Gastroesophageal sphincter (tissue), 3 donors: ENCODE data around the gene YES1.

ENCODE experiments used
- EP300 ChIP-seq: sonication (generic); formaldehyde crosslinking; IDR thresholded peaks from one replicate; pipeline ENCODE4 v1.6.1; 2017; ENCODE audit warnings: antibody characterized with exemption, mild to moderate bottlenecking
- POLR2A ChIP-seq, 2 donors: fragments of 450-650 bp; IDR thresholded peaks; one replicate each; pipeline ENCODE4 v1.6.1; 2017; ENCODE audit warnings: antibody characterized with exemption in 2 of 2, mild to moderate bottlenecking in 2 of 2, moderate library complexity in 1 of 2
- POLR2AphosphoS5 ChIP-seq: sonication (generic); formaldehyde crosslinking; IDR thresholded peaks from one replicate; pipeline ENCODE4 v1.6.1; 2017; ENCODE audit warnings: antibody characterized with exemption
- TF ChIP-seq, protein P1 (sequence below), 4 experiments: fragments of 200-600 bp in 2 of 4; fragments of 450-650 bp in 2 of 4; sonication (generic) in 1 of 4; IDR thresholded peaks; one replicate each; pipeline ENCODE4 v1.5.1; 2017 to 2019; ENCODE audit warnings: antibody characterized with exemption in 4 of 4, mild to moderate bottlenecking in 2 of 4, moderate library complexity in 2 of 4

DNA sequence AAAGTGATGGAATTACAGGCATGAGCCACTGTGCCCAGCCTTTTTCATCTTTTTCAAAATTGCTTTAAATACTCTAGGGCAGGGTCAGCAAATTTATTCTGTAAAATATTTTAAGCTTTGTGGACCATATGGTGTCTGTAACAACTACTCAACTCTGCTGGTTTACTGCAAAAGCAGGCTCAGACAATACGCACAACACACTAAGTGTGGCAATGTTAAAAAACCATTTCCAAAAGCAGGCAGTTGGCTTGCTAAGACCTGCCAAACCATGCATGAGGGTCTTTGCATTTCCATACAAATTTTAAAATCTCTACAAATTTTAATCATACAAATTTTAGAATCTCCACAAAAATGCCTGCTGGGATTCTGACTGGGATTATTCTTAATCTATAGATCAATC, 44.1 kb downstream of the YES1 start:
- TF ChIP-seq, protein P1, sequence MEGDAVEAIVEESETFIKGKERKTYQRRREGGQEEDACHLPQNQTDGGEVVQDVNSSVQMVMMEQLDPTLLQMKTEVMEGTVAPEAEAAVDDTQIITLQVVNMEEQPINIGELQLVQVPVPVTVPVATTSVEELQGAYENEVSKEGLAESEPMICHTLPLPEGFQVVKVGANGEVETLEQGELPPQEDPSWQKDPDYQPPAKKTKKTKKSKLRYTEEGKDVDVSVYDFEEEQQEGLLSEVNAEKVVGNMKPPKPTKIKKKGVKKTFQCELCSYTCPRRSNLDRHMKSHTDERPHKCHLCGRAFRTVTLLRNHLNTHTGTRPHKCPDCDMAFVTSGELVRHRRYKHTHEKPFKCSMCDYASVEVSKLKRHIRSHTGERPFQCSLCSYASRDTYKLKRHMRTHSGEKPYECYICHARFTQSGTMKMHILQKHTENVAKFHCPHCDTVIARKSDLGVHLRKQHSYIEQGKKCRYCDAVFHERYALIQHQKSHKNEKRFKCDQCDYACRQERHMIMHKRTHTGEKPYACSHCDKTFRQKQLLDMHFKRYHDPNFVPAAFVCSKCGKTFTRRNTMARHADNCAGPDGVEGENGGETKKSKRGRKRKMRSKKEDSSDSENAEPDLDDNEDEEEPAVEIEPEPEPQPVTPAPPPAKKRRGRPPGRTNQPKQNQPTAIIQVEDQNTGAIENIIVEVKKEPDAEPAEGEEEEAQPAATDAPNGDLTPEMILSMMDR (IDR thresholded peaks at IDR 0.05), result no peak
- TF ChIP-seq POLR2AphosphoS5 (no peak), EP300 (no peak), POLR2A (IDR thresholded peaks at IDR 0.05) (no peak)
